KOPT-K1 (cell line): ENCODE measurements around the gene KLHL12.
"Not testable (repeated sequence)": the region's sequence is repeated elsewhere in the genome, so short reads cannot be mapped to it uniquely, and the experiment has no call there.

Experiments
- H3K27ac ChIP-seq: fragments of 200-600 bp; sonication (generic); 2 replicates; pipeline ENCODE4 v1.5.1; 2016; ENCODE audit warnings: antibody characterized with exemption, mild to moderate bottlenecking, low read depth, low read length; ENCODE audit not compliant: poor library complexity, severe bottlenecking
- H3K36me3 ChIP-seq: fragments of 200-600 bp; sonication (generic); 2 replicates; pipeline ENCODE4 v1.5.1; 2017; ENCODE audit warnings: antibody characterized with exemption, mild to moderate bottlenecking, low read length, moderate library complexity; ENCODE audit not compliant: insufficient read depth
- H3K9me3 ChIP-seq: fragments of 200-600 bp; sonication (generic); 2 replicates; pipeline ENCODE4 v1.5.1; 2017; ENCODE audit warnings: antibody characterized with exemption, low read length, mild to moderate bottlenecking; ENCODE audit not compliant: insufficient read depth, poor library complexity, severe bottlenecking

KLHL12 gene

GRCh38 chr1:202934755-202935154 is 7.7 kb upstream of the KLHL12 start:
- H3K36me3 ChIP-seq: peaks cover 8% of the 10 kb centered on the region; the same call in 1 of the 2 replicates
- H3K27ac ChIP-seq: no peak overlapping the region
- peaks cover 5% of the 10 kb centered on the region for H3K9me3 ChIP-seq

- no peak overlapping the region for H3K27ac ChIP-seq
- H3K9me3 ChIP-seq: peaks cover 5% of the 10 kb centered on the region
- no peaks in the 10 kb centered on the region for H3K36me3 ChIP-seq
Observed at GRCh38 chr1:202932476-202932875, 5.4 kb upstream of the KLHL12 start.

DNA sequence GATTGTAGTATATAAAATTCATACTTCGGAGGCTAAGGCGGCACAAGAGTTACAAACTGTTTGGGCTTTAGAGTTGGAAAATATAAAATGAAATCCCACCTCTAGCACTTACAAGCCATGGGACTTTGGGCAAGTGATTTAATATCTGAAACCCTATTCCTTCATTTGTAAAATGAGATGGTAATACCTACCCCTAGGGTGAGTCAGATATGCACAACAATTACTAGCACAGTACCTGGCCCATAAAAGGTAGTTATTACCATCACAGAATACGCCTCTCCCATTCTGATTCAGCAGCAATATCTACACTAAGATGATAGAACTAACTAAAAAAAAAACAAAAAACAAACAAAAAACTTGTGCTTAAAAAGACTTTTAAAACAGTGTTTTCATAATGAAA is 3.5 kb downstream of the KLHL12 start:
- no peak overlapping the region for H3K27ac ChIP-seq
- H3K9me3 ChIP-seq: no peaks in the 10 kb centered on the region
- peaks cover 34% of the 10 kb centered on the region for H3K36me3 ChIP-seq

- Histone ChIP-seq H3K9me3 (no peaks in the 10 kb centered on the region), H3K36me3 (peaks cover 69% of the 10 kb centered on the region), H3K27ac (no peak overlapping the region)
Observed at GRCh38 chr1:202919615-202920014, 7.4 kb downstream of the KLHL12 start.

DNA sequence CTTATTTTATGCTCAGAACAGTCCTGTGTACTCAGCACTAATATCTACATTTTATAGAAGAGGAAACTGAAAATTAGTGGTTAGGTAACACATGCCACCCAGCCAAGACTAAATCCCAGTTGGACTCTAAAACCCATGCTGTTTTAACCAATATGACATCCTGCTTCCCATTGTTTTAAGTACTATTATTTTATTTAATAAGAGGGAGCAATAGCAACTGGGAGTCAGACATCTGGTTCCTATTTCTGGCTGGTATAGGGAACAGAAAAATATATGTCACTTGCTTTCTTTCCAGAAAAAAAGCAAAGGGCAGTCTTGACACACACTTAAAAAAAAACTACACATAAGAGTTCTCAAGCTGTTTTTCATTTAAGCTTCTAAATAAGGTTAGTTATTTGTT is 11.9 kb downstream of the KLHL12 start:
- Histone ChIP-seq H3K9me3 (no peaks in the 10 kb centered on the region), H3K27ac (no peak overlapping the region), H3K36me3 (peaks cover 93% of the 10 kb centered on the region)

DNA sequence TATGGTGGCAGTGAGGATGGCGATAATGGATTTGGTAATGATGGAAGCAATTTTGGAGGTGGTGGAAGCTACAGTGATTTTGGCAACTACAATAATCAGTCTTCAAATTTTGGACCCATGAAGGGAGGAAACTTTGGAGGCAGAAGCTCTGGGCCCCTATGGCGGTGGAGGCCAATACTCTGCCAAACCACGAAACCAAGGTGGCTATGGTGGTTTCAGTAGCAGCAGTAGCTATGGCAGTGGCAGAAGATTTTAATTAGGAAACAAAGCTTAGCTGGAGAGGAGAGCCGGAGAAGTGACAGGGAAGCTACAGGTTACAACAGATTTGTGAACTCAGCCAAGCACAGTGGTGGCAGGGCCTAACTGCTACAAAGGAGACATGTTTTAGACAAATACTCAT is 14.6 kb downstream of the KLHL12 start:
- not testable (repeated sequence) for H3K27ac ChIP-seq, H3K9me3 ChIP-seq
- peaks cover 97% of the 10 kb centered on the region for H3K36me3 ChIP-seq

- Histone ChIP-seq H3K9me3 (no peaks in the 10 kb centered on the region), H3K36me3 (peaks cover 87% of the 10 kb centered on the region), H3K27ac (no peak overlapping the region)
Observed at GRCh38 chr1:202909494-202909893, 17.5 kb downstream of the KLHL12 start.

DNA sequence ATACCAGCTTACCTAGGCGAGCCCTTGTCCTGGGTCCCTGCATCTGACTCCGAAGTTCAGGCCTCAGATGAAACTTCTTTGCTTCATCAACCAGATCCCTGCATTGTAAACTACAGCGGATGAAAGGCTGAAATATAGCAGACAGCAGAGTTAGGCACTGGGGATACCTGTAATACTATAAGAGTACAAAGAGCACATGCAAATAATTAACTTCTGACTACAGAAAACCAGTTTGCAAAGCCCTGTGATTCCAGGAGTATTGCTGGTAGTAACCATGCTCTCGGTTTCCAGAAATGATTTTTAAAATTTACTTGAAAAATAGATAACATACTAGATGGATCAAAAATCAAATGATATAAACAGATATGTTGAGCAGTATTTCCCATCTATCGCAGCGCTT is 18.0 kb downstream of the KLHL12 start:
- no peak overlapping the region for H3K27ac ChIP-seq
- H3K36me3 ChIP-seq: peaks cover 85% of the 10 kb centered on the region
- H3K9me3 ChIP-seq: no peaks in the 10 kb centered on the region

- H3K36me3 ChIP-seq: peaks cover 72% of the 10 kb centered on the region
Observed at GRCh38 chr1:202905331-202905730, 21.7 kb downstream of the KLHL12 start.

GRCh38 chr1:202903808-202904207 is 23.2 kb downstream of the KLHL12 start:
- peaks cover 64% of the 10 kb centered on the region for H3K36me3 ChIP-seq
- not testable (repeated sequence) for H3K9me3 ChIP-seq, H3K27ac ChIP-seq

More at GRCh38 chr1:202905331-202905730, 21.7 kb downstream of the KLHL12 start:
- Histone ChIP-seq H3K27ac (no peak overlapping the region), H3K9me3 (no peaks in the 10 kb centered on the region)

DNA sequence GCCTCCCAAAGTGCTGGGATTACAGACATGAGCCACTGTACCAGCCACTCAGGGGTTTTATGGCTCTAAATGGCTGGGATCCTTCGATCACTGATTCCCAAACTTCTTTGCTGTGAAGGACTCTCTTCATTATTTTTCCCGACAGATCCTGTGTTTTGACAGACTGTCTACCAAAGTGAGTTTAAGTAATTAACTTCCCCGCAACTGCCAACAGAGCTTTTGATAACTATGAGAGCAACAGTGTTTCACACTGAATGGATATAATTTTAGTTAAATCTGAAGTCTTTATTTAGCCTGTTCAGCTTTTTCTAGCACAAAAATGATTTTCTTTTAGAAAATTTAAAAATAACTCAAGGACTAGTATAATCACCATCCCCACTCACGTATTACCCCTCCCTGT is 25.5 kb downstream of the KLHL12 start:
- Histone ChIP-seq H3K9me3 (no peaks in the 10 kb centered on the region), H3K27ac (no peak overlapping the region), H3K36me3 (peaks cover 66% of the 10 kb centered on the region)

- Histone ChIP-seq H3K27ac (no peak overlapping the region), H3K36me3 (peaks cover 76% of the 10 kb centered on the region), H3K9me3 (no peaks in the 10 kb centered on the region)
Observed at GRCh38 chr1:202892501-202892900, 34.5 kb downstream of the KLHL12 start.

- peaks cover 57% of the 10 kb centered on the region for H3K36me3 ChIP-seq
- H3K9me3 ChIP-seq: no peaks in the 10 kb centered on the region
- H3K27ac ChIP-seq: no peak overlapping the region
Observed at GRCh38 chr1:202890392-202890791, 36.6 kb downstream of the KLHL12 start.

GRCh38 chr1:202888531-202889360 is 38.3 kb downstream of the KLHL12 start, which contains the start of gene RABIF:
Gene RABIF (minus strand): TSS chr1:202889149. CDS start chr1:202889098, 51 bp downstream.
- peak within 1 kb of the TSS; percentile 80 for H3K27ac ChIP-seq
- peaks cover 47% of the 10 kb centered on the region for H3K36me3 ChIP-seq
- H3K9me3 ChIP-seq: no peaks in the 10 kb centered on the region

- peak overlapping the region; percentile 80 for H3K27ac ChIP-seq
- H3K36me3 ChIP-seq: peaks cover 43% of the 10 kb centered on the region
- H3K9me3 ChIP-seq: no peaks in the 10 kb centered on the region
Observed at GRCh38 chr1:202888221-202888530, 38.9 kb downstream of the KLHL12 start.

GRCh38 chr1:202880961-202881460 is 46.0 kb downstream of the KLHL12 start:
- H3K27ac ChIP-seq: no peak overlapping the region
- no peaks in the 10 kb centered on the region for H3K9me3 ChIP-seq
- H3K36me3 ChIP-seq: peaks cover 49% of the 10 kb centered on the region
